Inferior parietal cortex (tissue), 1 donor: ENCODE results near the gene STRBP.
"Not testable (repeated sequence)": the region's sequence is repeated elsewhere in the genome, so short reads cannot be mapped to it uniquely, and the experiment has no call there.

Experiments
- DNase-seq: peaks from one replicate; pipeline ENCODE4 v3.0.0-alpha.2; 2016; ENCODE audit errors: extremely low spot score

The STRBP gene

GRCh38 chr9:123194023-123194422 lies 74.4 kb downstream of the STRBP start:
- DNase-seq, result no peak

- DNase-seq, result no peak
These were observed 76.7 kb downstream of the STRBP start for GRCh38 chr9:123191680-123192079.

GRCh38 chr9:123191260-123191659 lies 77.1 kb downstream of the STRBP start:
- DNase-seq, result no peak

- no peak for DNase-seq
These were observed 81.3 kb downstream of the STRBP start for GRCh38 chr9:123187131-123187530.

GRCh38 chr9:123186029-123186428 lies 82.4 kb downstream of the STRBP start:
- not testable (repeated sequence) for DNase-seq

- DNase-seq, result no peak
These were observed 91.4 kb downstream of the STRBP start for GRCh38 chr9:123176949-123177348.

GRCh38 chr9:123175854-123176629 lies 92.3 kb downstream of the STRBP start:
- DNase-seq, result no peak

- DNase-seq, result no peak
These were observed 93.4 kb downstream of the STRBP start for GRCh38 chr9:123174887-123175518.

- DNase-seq, result no peak
These were observed 94.3 kb downstream of the STRBP start for GRCh38 chr9:123174079-123174478.

GRCh38 chr9:123169926-123170325 lies 98.5 kb downstream of the STRBP start:
- DNase-seq, result no peak

GRCh38 chr9:123168586-123168985 lies 99.8 kb downstream of the STRBP start:
- no peak for DNase-seq

- DNase-seq, result no peak
These were observed 100.9 kb downstream of the STRBP start for GRCh38 chr9:123167474-123167873.

GRCh38 chr9:123165813-123166212 lies 102.6 kb downstream of the STRBP start:
- no peak for DNase-seq

- DNase-seq, result no peak
These were observed 104.1 kb downstream of the STRBP start for GRCh38 chr9:123164285-123164684.

- DNase-seq, result no peak
These were observed 105.5 kb downstream of the STRBP start for GRCh38 chr9:123162791-123163345.

- no peak for DNase-seq
These were observed 106.0 kb downstream of the STRBP start for GRCh38 chr9:123162360-123162759.

GRCh38 chr9:123157221-123157620 lies 111.2 kb downstream of the STRBP start:
- DNase-seq, result no peak

- DNase-seq, result no peak
These were observed 117.5 kb downstream of the STRBP start for GRCh38 chr9:123150708-123151503.

- no peak for DNase-seq
These were observed 119.3 kb downstream of the STRBP start for GRCh38 chr9:123149067-123149466.

- DNase-seq, result no peak
These were observed 130.2 kb downstream of the STRBP start for GRCh38 chr9:123138163-123138562.

- DNase-seq, result no peak
These were observed 133.0 kb downstream of the STRBP start for GRCh38 chr9:123135430-123135829.

GRCh38 chr9:123132696-123133095 lies 135.7 kb downstream of the STRBP start:
- no peak for DNase-seq
